K562 (cell line): ENCODE measurements around the gene GDAP2. TPM values are rescaled to one million over a fixed set of nuclear protein-coding genes. Genes with fewer than 3 reads are reported as not detected.
A peak's percentile ranks its signal among the peaks of the same experiment; 100 is the strongest.

Source experiments
- BHLHE40 ChIP-seq: IDR thresholded peaks from 2 replicates; pipeline ENCODE4 v1.6.1; 2011; ENCODE audit warnings: low read length, improper control_type of control experiment
- CBFB ChIP-seq: sonication (generic); formaldehyde crosslinking; IDR thresholded peaks from 2 replicates; pipeline ENCODE4 v1.4.0; 2020; ENCODE audit warnings: mild to moderate bottlenecking, missing genetic modification reagents
- GABPB1 ChIP-seq: sonication (generic); formaldehyde crosslinking; IDR thresholded peaks from 2 replicates; pipeline ENCODE4 v1.8.0; 2022; ENCODE audit warnings: mild to moderate bottlenecking, missing genetic modification reagents
- GATA2 ChIP-seq: sonication (generic); formaldehyde crosslinking; IDR thresholded peaks from 2 replicates; pipeline ENCODE4 v1.4.0; 2020; ENCODE audit warnings: mild to moderate bottlenecking, missing genetic modification reagents
- HMGN3 ChIP-seq: IDR thresholded peaks from 2 replicates; pipeline ENCODE4 v1.6.1; 2011; ENCODE audit warnings: borderline replicate concordance, low read depth, mild to moderate bottlenecking, mixed read lengths, low read length; ENCODE audit not compliant: insufficient read length; ENCODE audit errors: extremely low read depth
- NFE2 ChIP-seq: IDR thresholded peaks from 2 replicates; pipeline ENCODE4 v1.6.1; 2014; ENCODE audit warnings: antibody characterized with exemption, low read depth
- PHF20 ChIP-seq: fragments of 450-650 bp; IDR thresholded peaks from 2 replicates; pipeline ENCODE4 v1.6.1; 2018; ENCODE audit not compliant: partially characterized antibody
- POLR3A ChIP-seq: IDR thresholded peaks from 2 replicates; pipeline ENCODE4 v1.6.1; 2011; ENCODE audit warnings: borderline replicate concordance, mild to moderate bottlenecking, moderate library complexity; ENCODE audit not compliant: insufficient read length, insufficient read depth; ENCODE audit errors: extremely low read depth
- RB1 ChIP-seq: fragments of 450-650 bp; IDR thresholded peaks from 2 replicates; pipeline ENCODE4 v1.6.1; 2017; ENCODE audit warnings: low read depth, mild to moderate bottlenecking
- RBM15 ChIP-seq: fragments of 200-400 bp; formaldehyde crosslinking; IDR thresholded peaks from 2 replicates; pipeline ENCODE4 v1.6.1; 2018; ENCODE audit warnings: mild to moderate bottlenecking, low read length, moderate library complexity; ENCODE audit not compliant: insufficient read depth
- RFX5 ChIP-seq: IDR thresholded peaks from 2 replicates; pipeline ENCODE4 v1.6.1; 2011; ENCODE audit warnings: low read depth, mild to moderate bottlenecking, improper control_type of control experiment, low read length
- RUNX1 ChIP-seq: sonication (generic); IDR thresholded peaks from 2 replicates; pipeline ENCODE4 v1.6.1; 2016; ENCODE audit warnings: antibody characterized with exemption, low read depth
- TARDBP ChIP-seq: fragments of 450-650 bp; IDR thresholded peaks from 2 replicates; pipeline ENCODE4 v1.6.1; 2016
- TEAD2 ChIP-seq: fragments of 450-650 bp; IDR thresholded peaks from 2 replicates; pipeline ENCODE4 v1.6.1; 2016; ENCODE audit warnings: missing genetic modification characterization, control low read depth, missing compliant biosample characterization
- THRA ChIP-seq: fragments of 450-650 bp; IDR thresholded peaks from 2 replicates; pipeline ENCODE4 v1.6.1; 2017; ENCODE audit warnings: mild to moderate bottlenecking, moderate library complexity
- TRIM28 ChIP-seq: fragments of 450-650 bp; IDR thresholded peaks from 2 replicates; pipeline ENCODE4 v1.6.1; 2017
- WHSC1 ChIP-seq: IDR thresholded peaks from one replicate; pipeline ENCODE4 v1.6.1; 2012; ENCODE audit warnings: low read length, control low read depth, inconsistent platforms
- ZC3H4 ChIP-seq: sonication (generic); formaldehyde crosslinking; IDR thresholded peaks from 2 replicates; pipeline ENCODE4 v1.9.0; 2021; ENCODE audit warnings: missing genetic modification reagents, borderline replicate concordance
- ZNF124 ChIP-seq: sonication (generic); formaldehyde crosslinking; IDR thresholded peaks from 2 replicates; pipeline ENCODE4 v1.8.1; 2022; ENCODE audit warnings: missing genetic modification reagents
- ZNF143 ChIP-seq: sonication (generic); formaldehyde crosslinking; IDR thresholded peaks from 2 replicates; pipeline ENCODE4 v1.9.0; 2022; ENCODE audit warnings: mild to moderate bottlenecking, missing genetic modification reagents
- ZNF217 ChIP-seq: sonication (generic); formaldehyde crosslinking; IDR thresholded peaks from 2 replicates; pipeline ENCODE4 v1.8.0; 2022; ENCODE audit warnings: mild to moderate bottlenecking, missing genetic modification reagents
- ZNF444 ChIP-seq: fragments of 250-450 bp; sonication (Bioruptor Pico); IDR thresholded peaks from 2 replicates; pipeline ENCODE4 v1.4.0; 2020; ENCODE audit warnings: mild to moderate bottlenecking, moderate library complexity
- ZNF445 ChIP-seq: fragments of 250-450 bp; sonication (Bioruptor Pico); IDR thresholded peaks from 2 replicates; pipeline ENCODE4 v1.4.0; 2020; ENCODE audit warnings: low read depth, mild to moderate bottlenecking, moderate library complexity
- polyA plus RNA-seq, 8 experiments: library from polyadenylated mRNA; depleted of rRNA in 4 of 8; stranded (reverse) in 5 of 8; unstranded in 3 of 8; fragments of >200 nt; fragmentation: Nextera tagmentation in 2 of 8; fragmentation: Illumina TruSeq in 1 of 8; extraction: Ambion mirVana in 2 of 8; extraction: Trizol in 1 of 8; gene quantifications; 2 replicates each; pipeline versions ENCODE4 v1.2.1 to v1.2.3, GENCODE V29; 2011 to 2014; ENCODE audit warnings: inconsistent platforms in 1 of 8, missing spikeins in 1 of 8
- total RNA-seq, 7 experiments: library from RNA; depleted of rRNA in 6 of 7; stranded (reverse); fragments of >200 nt in 6 of 7; fragmentation: Illumina TruSeq in 2 of 7; extraction: Trizol in 2 of 7; gene quantifications; 2 replicates each; pipeline versions ENCODE4 v1.2.1 to v1.2.3, GENCODE V29; 2011 to 2021; ENCODE audit warnings: low replicate concordance in 1 of 7
- TF ChIP-seq, protein P1 (sequence below): fragments of 250-450 bp; sonication (Bioruptor Pico); IDR thresholded peaks from 2 replicates; pipeline ENCODE4 v1.8.0; 2021; ENCODE audit warnings: borderline replicate concordance, mild to moderate bottlenecking, moderate library complexity; ENCODE audit not compliant: poor library complexity, severe bottlenecking

The GDAP2 gene
- total and polyA plus RNA-seq, 9 of the 15 experiments (the other 6 are each of a cell fraction or from before 2014, with no cell fraction given) = 4.1 to 23.1 (median 13.2) TPM

DNA sequence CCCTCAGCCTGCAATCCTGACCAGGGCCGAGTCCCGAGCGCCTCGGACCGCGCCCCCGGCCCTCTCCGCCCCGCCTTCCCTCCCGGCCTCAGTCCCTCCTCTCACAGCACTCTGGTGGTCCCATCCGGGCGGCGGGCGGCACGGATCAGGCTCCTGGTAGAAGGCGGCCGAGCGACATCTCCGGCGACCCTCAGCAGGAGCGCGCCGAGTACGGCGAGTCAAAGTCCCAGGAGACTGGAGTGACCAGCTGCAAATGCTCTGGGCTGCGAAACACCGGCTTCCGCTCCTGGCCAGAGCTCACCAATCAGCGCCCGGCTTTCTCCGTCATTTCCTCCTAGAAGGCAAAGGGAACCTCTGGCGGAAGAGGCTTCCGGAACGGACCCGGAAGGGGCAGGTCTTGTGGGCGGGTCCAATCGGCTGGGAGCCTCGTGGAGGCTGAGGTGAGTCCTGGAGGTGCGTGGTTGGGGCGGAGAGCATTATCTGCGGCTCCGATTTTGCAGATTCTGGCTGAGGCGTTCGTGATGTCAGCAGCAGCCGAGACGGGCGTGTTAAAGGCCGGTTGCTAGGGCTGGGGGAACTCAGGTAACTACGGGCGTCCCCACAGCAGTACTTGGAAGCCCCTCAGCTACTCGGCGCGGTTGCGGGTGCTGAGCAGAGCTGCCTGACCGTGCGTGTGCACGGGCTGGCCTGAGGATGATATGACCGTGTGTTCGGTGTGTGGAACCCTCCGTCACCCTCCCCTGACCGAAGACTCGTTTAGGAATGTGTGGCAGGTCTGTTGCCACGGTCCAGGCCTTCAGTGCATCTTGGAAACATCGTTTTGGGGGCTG, at the start of gene GDAP2, which contains the start of gene WDR3 (continued):
- TF ChIP-seq RBM15 = no peak
- TF ChIP-seq ZNF444 (CRISPR knock-in tag) = no peak
- TF ChIP-seq ZC3H4 = 0 out of 2 replicates have a peak, but pooled peaks have one; percentile 59
- no peak for TF ChIP-seq RUNX1
- TF ChIP-seq, protein P1, sequence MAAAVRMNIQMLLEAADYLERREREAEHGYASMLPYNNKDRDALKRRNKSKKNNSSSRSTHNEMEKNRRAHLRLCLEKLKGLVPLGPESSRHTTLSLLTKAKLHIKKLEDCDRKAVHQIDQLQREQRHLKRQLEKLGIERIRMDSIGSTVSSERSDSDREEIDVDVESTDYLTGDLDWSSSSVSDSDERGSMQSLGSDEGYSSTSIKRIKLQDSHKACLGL (CRISPR knock-in tag) = peak; percentile 78
- peak; percentile 38; the same call in 1 of the 2 replicates for TF ChIP-seq BHLHE40
- no peak for TF ChIP-seq TEAD2
- 0 out of 2 replicates have a peak, but pooled peaks have one; percentile 3 for TF ChIP-seq NFE2
- TF ChIP-seq THRA = no peak
- no peak for TF ChIP-seq TARDBP
- no peak for TF ChIP-seq ZNF445 (CRISPR knock-in tag)
- TF ChIP-seq RFX5 = no peak
- TF ChIP-seq ZNF143 (CRISPR knock-in tag) = no peak
- TF ChIP-seq PHF20 = peak; percentile 70
- TF ChIP-seq ZNF217 (CRISPR knock-in tag) = no peak
- TF ChIP-seq POLR3A = no peak
- no peak for TF ChIP-seq GATA2 (CRISPR knock-in tag)
- no peak for TF ChIP-seq HMGN3
- peak; percentile 94 for TF ChIP-seq GABPB1 (CRISPR knock-in tag)
- no peak for TF ChIP-seq ZNF124 (CRISPR knock-in tag)
- no peak for TF ChIP-seq TRIM28
- TF ChIP-seq RB1 = peak; percentile 8; the same call in 1 of the 2 replicates
- no peak for TF ChIP-seq CBFB (CRISPR knock-in tag)
- no peak for TF ChIP-seq WHSC1
